PFSK-1 (cell line): ENCODE measurements around the gene GNAS-AS1.

Experiments used
- FOXP2 ChIP-seq: optimal IDR thresholded peaks from 2 replicates; pipeline ENCODE3; 2011; ENCODE audit warnings: borderline replicate concordance, control low read depth, inconsistent platforms; ENCODE audit not compliant: insufficient read depth; ENCODE audit errors: extremely low read length, extremely low read depth
- POLR2AphosphoS5 ChIP-seq: IDR thresholded peaks from 2 replicates; pipeline ENCODE4 v1.6.1; 2012; ENCODE audit warnings: low read depth, mild to moderate bottlenecking, control low read depth, low read length, moderate library complexity
- SIN3A ChIP-seq: IDR thresholded peaks from 2 replicates; pipeline ENCODE4 v1.6.1; 2012; ENCODE audit warnings: mild to moderate bottlenecking, low read length, moderate library complexity, borderline replicate concordance; ENCODE audit not compliant: insufficient read depth
- TAF1 ChIP-seq: IDR thresholded peaks from 2 replicates; pipeline ENCODE4 v1.6.1; 2012; ENCODE audit warnings: low read length, control low read depth, borderline replicate concordance; ENCODE audit not compliant: insufficient read depth
- TF ChIP-seq, protein P1 (sequence below), 2 experiments: IDR thresholded peaks; 2 replicates each; pipeline versions ENCODE4 v1.6.1 to v1.8.0; 2011 to 2012; ENCODE audit warnings: low read depth in 2 of 2, low read length in 2 of 2, control low read depth in 1 of 2, inconsistent platforms in 1 of 2, mild to moderate bottlenecking in 1 of 2, moderate library complexity in 1 of 2; ENCODE audit not compliant: insufficient read depth in 1 of 2

GNAS-AS1 gene

DNA sequence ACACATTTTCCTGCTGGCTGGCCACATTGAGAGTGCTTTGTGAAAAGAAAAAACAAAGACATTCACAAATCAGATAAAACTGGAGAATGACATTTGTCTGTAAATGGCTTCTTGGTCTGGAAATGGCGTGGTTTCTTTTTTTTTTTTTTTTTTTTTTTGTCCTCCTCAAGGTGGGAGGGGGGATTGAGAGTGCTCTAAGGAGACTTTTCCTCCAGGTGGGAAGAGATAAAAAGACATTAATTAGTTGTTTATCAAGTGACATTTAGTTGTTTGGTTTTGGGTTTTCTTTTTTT, 42.2 kb upstream of the GNAS-AS1 start:
- TF ChIP-seq TAF1 (no peak), SIN3A (no peak), POLR2AphosphoS5 (no peak), FOXP2 (no peak)
- TF ChIP-seq, protein P1, sequence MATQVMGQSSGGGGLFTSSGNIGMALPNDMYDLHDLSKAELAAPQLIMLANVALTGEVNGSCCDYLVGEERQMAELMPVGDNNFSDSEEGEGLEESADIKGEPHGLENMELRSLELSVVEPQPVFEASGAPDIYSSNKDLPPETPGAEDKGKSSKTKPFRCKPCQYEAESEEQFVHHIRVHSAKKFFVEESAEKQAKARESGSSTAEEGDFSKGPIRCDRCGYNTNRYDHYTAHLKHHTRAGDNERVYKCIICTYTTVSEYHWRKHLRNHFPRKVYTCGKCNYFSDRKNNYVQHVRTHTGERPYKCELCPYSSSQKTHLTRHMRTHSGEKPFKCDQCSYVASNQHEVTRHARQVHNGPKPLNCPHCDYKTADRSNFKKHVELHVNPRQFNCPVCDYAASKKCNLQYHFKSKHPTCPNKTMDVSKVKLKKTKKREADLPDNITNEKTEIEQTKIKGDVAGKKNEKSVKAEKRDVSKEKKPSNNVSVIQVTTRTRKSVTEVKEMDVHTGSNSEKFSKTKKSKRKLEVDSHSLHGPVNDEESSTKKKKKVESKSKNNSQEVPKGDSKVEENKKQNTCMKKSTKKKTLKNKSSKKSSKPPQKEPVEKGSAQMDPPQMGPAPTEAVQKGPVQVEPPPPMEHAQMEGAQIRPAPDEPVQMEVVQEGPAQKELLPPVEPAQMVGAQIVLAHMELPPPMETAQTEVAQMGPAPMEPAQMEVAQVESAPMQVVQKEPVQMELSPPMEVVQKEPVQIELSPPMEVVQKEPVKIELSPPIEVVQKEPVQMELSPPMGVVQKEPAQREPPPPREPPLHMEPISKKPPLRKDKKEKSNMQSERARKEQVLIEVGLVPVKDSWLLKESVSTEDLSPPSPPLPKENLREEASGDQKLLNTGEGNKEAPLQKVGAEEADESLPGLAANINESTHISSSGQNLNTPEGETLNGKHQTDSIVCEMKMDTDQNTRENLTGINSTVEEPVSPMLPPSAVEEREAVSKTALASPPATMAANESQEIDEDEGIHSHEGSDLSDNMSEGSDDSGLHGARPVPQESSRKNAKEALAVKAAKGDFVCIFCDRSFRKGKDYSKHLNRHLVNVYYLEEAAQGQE (IDR thresholded peaks at IDR 0.05; ENCODE audit: insufficient read depth in 1 of 2, low read depth in 2 of 2, low read length in 2 of 2), result no peak

DNA sequence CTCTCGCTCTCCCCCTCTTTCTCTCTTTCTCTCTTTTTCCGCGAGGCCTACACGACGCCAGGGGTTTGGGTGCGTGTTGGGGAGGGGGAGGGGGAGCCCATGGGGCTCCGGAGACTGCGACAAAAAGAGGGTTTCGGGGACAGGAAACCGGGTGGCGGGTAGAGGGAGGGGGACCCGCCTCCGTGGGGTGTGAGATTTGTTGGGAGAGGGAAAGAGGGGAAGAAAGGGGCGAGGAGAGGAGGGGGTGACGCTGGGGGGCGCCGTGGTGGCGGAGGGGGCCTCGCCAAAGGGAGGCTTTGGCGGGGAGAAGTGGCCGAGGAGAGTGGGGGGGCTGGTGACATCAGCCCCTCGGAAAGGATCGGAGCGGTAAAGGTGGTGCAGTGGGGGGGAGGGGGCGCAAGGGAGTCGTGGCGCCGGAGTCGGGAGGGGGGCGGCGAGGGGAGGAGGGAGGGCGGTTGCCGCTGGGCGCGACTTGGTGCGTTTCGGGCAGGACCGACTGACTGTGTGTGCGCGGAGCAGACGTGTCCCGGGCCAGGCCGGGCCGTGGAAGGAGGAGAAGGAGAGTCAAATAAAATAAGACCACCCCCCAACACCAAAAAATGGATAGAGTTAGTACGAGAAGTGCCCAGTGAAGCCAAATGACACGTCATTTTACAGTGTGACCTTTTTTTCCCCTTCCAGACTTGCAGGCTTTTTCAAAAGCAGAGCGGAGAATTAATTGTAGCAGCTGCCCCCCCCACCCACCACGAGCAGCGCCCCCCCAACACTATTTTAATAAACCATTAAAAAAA, 41.6 kb upstream of the GNAS-AS1 start:
- TF ChIP-seq SIN3A (no peak; the same call in 1 of the 2 replicates), POLR2AphosphoS5 (no peak; the same call in 1 of the 2 replicates), TAF1 (no peak), FOXP2 (no peak)
- TF ChIP-seq, protein P1 (IDR thresholded peaks at IDR 0.05; ENCODE audit: insufficient read depth in 1 of 2, low read depth in 2 of 2, low read length in 2 of 2), result no peak

DNA sequence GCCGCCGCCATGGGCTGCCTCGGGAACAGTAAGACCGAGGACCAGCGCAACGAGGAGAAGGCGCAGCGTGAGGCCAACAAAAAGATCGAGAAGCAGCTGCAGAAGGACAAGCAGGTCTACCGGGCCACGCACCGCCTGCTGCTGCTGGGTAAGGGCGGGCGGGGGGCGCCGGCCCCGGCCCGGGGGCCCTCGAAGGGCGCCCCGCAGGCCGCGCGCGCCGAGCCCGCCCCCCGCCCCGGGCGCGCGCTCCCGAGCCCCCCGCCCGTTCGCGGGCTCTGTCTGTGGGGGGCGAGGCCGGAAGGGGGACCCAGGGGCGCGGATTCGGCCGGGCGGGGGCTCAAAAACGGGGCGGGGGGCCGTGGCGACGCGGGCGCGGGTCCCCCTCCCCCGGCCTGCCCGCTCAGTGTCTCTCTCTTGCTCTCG, 41.0 kb upstream of the GNAS-AS1 start:
- TF ChIP-seq POLR2AphosphoS5 (no peak), SIN3A (no peak), FOXP2 (no peak), TAF1 (no peak)
- TF ChIP-seq, protein P1 (IDR thresholded peaks at IDR 0.05; ENCODE audit: insufficient read depth in 1 of 2, low read depth in 2 of 2, low read length in 2 of 2), result no peak

DNA sequence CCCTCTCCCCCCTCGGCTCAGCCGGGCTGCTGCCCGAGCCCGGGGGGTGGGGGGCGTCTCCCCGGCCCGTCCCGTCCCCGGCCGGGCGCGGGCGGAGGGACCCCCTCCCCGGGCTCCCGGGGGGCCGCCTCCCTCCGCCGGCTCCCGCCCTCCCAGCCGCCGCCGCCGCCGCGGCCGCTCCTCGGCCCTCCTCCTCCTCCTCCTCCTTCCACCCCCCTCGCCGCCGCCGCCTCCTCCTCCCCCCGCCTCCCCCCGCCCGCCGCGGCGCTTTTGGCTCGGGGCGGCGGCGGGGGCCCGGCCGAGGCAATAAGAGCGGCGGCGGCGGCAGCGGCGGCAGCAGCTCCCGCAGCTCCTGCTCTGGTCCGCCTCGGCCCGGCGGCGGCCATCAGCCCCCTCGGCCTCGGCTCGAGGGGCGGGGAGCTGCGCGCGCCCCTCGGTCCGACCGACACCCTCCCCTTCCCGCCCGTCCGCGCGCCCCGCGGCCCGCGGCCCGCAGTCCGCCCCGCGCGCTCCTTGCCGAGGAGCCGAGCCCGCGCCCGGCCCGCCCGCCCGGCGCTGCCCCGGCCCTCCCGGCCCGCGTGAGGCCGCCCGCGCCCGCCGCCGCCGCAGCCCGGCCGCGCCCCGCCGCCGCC, 40.5 kb upstream of the GNAS-AS1 start:
- no peak for TF ChIP-seq SIN3A
- TF ChIP-seq TAF1, result 0 out of 2 replicates have a peak, but pooled peaks have one; percentile 46
- TF ChIP-seq FOXP2, result peak; percentile 46

DNA sequence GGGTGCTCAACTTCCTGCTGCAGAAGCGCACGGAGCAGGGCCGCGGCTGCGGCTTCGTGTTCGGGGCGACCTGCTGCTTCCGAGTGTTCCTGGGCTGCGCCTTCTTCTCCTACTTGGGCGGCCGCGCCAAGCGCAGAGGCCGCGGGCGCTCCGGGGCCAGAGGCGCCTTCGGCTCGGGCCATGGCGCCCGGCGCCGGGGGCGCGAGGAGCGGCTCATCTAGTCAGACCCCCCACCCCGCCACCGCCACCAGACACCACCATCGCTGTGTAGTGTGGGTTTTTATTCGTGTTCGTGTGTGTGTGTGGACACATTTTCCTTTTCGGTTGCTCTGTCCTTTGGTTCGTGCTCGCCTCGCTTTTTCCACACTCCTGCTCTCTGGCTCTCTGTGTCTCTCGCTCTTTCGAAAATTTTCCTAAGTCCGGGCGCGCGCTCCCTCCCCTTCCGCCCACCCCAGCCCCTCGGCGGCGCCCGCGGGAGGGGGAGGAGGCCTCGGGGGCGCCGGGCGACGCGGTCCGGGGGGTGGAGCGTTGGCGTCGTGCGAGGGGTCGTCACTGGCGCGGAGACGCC, 39.9 kb upstream of the GNAS-AS1 start:
- TF ChIP-seq SIN3A (no peak), TAF1 (no peak), POLR2AphosphoS5 (no peak), FOXP2 (no peak)
- TF ChIP-seq, protein P1 (IDR thresholded peaks at IDR 0.05; ENCODE audit: insufficient read depth in 1 of 2, low read depth in 2 of 2, low read length in 2 of 2), result no peak
